OCI-LY3 (cell line): ENCODE results near the gene KDM4C.

ENCODE experiments used
- CTCF ChIP-seq: fragments of 200-600, 300-600 bp; sonication (generic); IDR thresholded peaks from 2 replicates; pipeline ENCODE4 v1.5.1; 2014; ENCODE audit warnings: antibody characterized with exemption, low read length, low read depth
- EZH2phosphoT487 ChIP-seq: fragments of 200-600 bp; shearing (Covaris generic); IDR thresholded peaks from 2 replicates; pipeline ENCODE4 v1.6.1; 2018; ENCODE audit warnings: antibody characterized with exemption, mixed run types, low read depth

- no peak for TF ChIP-seq CTCF
- no peak for TF ChIP-seq EZH2phosphoT487
These were observed 346.0 kb downstream of the KDM4C start for GRCh38 chr9:7103771-7104170.
